Urinary bladder (tissue), 4 donors: ENCODE data around the gene GLIS2. TPM values are rescaled to one million over a fixed set of nuclear protein-coding genes. Genes with fewer than 3 reads are reported as not detected.
A peak's percentile ranks its signal among the peaks of the same experiment; 100 is the strongest.
"Not testable (repeated sequence)": the region's sequence is repeated elsewhere in the genome, so short reads cannot be mapped to it uniquely, and the experiment has no call there.

ENCODE experiments used
- DNase-seq: peaks from one replicate; pipeline ENCODE4 v3.0.0-alpha.2; 2015; ENCODE audit errors: extremely low spot score
- H3K27ac ChIP-seq: one replicate; pipeline ENCODE4 v1.5.1; 2013; ENCODE audit warnings: low read depth, mild to moderate bottlenecking, moderate library complexity
- H3K36me3 ChIP-seq: one replicate; pipeline ENCODE4 v1.6.1; 2013; ENCODE audit warnings: mild to moderate bottlenecking, moderate library complexity; ENCODE audit not compliant: insufficient read depth
- H3K4me1 ChIP-seq: one replicate; pipeline ENCODE4 v1.6.1; 2013; ENCODE audit warnings: mild to moderate bottlenecking, moderate library complexity; ENCODE audit not compliant: insufficient read depth
- H3K4me3 ChIP-seq: one replicate; pipeline ENCODE4 v1.5.1; 2013; ENCODE audit warnings: low read depth, low read length
- WGBS: extraction: QIAGEN DNeasy Blood & Tissue Kit; methylation state at CpG from one replicate; pipeline ENCODE4 v1.1.7; 2013; 5-methylcytosine and 5-hydroxymethylcytosine counted together
- polyA plus RNA-seq: library from polyadenylated mRNA; stranded (reverse); fragments of 200-250 nt; gene quantifications from one replicate; pipeline ENCODE4 v1.2.3, GENCODE V29; 2013
- total RNA-seq: library from RNA; depleted of rRNA; stranded (reverse); fragments of >200 nt; gene quantifications from one replicate; pipeline ENCODE4 v1.2.3, GENCODE V29; 2014
- donor health status: healthy with polysubstance abuse.
- donor health status: healthy.

Gene GLIS2
- total and polyA plus RNA-seq, 2 donors = 6.1 to 22.1 TPM

GRCh38 chr16:4328782-4329775, 13.2 kb downstream of the GLIS2 start:
- H3K36me3 ChIP-seq = no peaks in the 10 kb centered on the region
- no peak for DNase-seq
- peak overlapping the region; percentile 51 for H3K27ac ChIP-seq
- no peaks in the 10 kb centered on the region for H3K4me1 ChIP-seq
- 35% methylated on average over 17 of the region's 17 CpGs for WGBS
- no peak overlapping the region for H3K4me3 ChIP-seq

GRCh38 chr16:4330277-4330874, 14.5 kb downstream of the GLIS2 start:
- WGBS = 52% methylated on average over 14 of the region's 14 CpGs

GRCh38 chr16:4332083-4332482, 16.2 kb downstream of the GLIS2 start:
- DNase-seq = no peak
- Histone ChIP-seq H3K4me3 (no peak overlapping the region), H3K36me3 (no peaks in the 10 kb centered on the region), H3K4me1 (no peaks in the 10 kb centered on the region), H3K27ac (no peak overlapping the region)
- WGBS = 89% methylated on average over 14 of the region's 14 CpGs

More at GRCh38 chr16:4330277-4330874, 14.5 kb downstream of the GLIS2 start:
- H3K27ac ChIP-seq = no peak overlapping the region
- H3K4me1 ChIP-seq = no peaks in the 10 kb centered on the region
- no peaks in the 10 kb centered on the region for H3K36me3 ChIP-seq
- no peak for DNase-seq
- no peak overlapping the region for H3K4me3 ChIP-seq

GRCh38 chr16:4332623-4333307, 16.9 kb downstream of the GLIS2 start:
- no peak for DNase-seq
- Histone ChIP-seq H3K4me3 (no peak overlapping the region), H3K36me3 (no peaks in the 10 kb centered on the region), H3K27ac (no peak overlapping the region), H3K4me1 (no peaks in the 10 kb centered on the region)
- WGBS = 86% methylated on average over 19 of the region's 19 CpGs

- Histone ChIP-seq H3K36me3 (no peaks in the 10 kb centered on the region), H3K27ac (no peak overlapping the region), H3K4me1 (no peaks in the 10 kb centered on the region), H3K4me3 (no peak overlapping the region)
- no peak for DNase-seq
- 79% methylated on average over 9 of the region's 9 CpGs for WGBS
Measured at GRCh38 chr16:4333308-4333638, 17.4 kb downstream of the GLIS2 start.

- not testable (repeated sequence) for H3K27ac ChIP-seq, H3K4me3 ChIP-seq, H3K36me3 ChIP-seq, H3K4me1 ChIP-seq, DNase-seq
- WGBS = 94% methylated on average over 9 of the region's 9 CpGs
Measured at GRCh38 chr16:4333714-4334113, 17.8 kb downstream of the GLIS2 start.

- no peak for DNase-seq
- Histone ChIP-seq H3K4me3 (no peak overlapping the region), H3K36me3 (no peaks in the 10 kb centered on the region), H3K27ac (no peak overlapping the region), H3K4me1 (no peaks in the 10 kb centered on the region)
- WGBS = 84% methylated on average over 32 of the region's 32 CpGs
Measured at GRCh38 chr16:4334724-4335495, 19.0 kb downstream of the GLIS2 start.

GRCh38 chr16:4336701-4337539, 21.1 kb downstream of the GLIS2 start:
- H3K4me3 ChIP-seq = no peak overlapping the region
- H3K27ac ChIP-seq = no peak overlapping the region
- no peaks in the 10 kb centered on the region for H3K36me3 ChIP-seq
- no peaks in the 10 kb centered on the region for H3K4me1 ChIP-seq
- 86% methylated on average over 41 of the region's 41 CpGs for WGBS
- no peak for DNase-seq

- no peak overlapping the region for H3K4me3 ChIP-seq
- H3K36me3 ChIP-seq = no peaks in the 10 kb centered on the region
- no peaks in the 10 kb centered on the region for H3K4me1 ChIP-seq
- H3K27ac ChIP-seq = no peak overlapping the region
- 77% methylated on average over 12 of the region's 12 CpGs for WGBS
- DNase-seq = no peak
Measured at GRCh38 chr16:4337540-4338088, 21.7 kb downstream of the GLIS2 start.

GRCh38 chr16:4338125-4338582, 22.3 kb downstream of the GLIS2 start:
- no peak overlapping the region for H3K27ac ChIP-seq
- 83% methylated on average over 12 of the region's 12 CpGs for WGBS
- H3K4me1 ChIP-seq = no peaks in the 10 kb centered on the region
- H3K36me3 ChIP-seq = no peaks in the 10 kb centered on the region
- H3K4me3 ChIP-seq = no peak overlapping the region
- no peak for DNase-seq

GRCh38 chr16:4338712-4339299, 22.9 kb downstream of the GLIS2 start:
- no peaks in the 10 kb centered on the region for H3K4me1 ChIP-seq
- 74% methylated on average over 10 of the region's 10 CpGs for WGBS
- no peak overlapping the region for H3K4me3 ChIP-seq
- DNase-seq = no peak
- no peaks in the 10 kb centered on the region for H3K36me3 ChIP-seq
- H3K27ac ChIP-seq = no peak overlapping the region

GRCh38 chr16:4339455-4339854, 23.6 kb downstream of the GLIS2 start:
- 59% methylated on average over 10 of the region's 10 CpGs for WGBS
- no peak for DNase-seq
- H3K4me3 ChIP-seq = no peak overlapping the region
- H3K27ac ChIP-seq = no peak overlapping the region
- no peaks in the 10 kb centered on the region for H3K36me3 ChIP-seq
- H3K4me1 ChIP-seq = no peaks in the 10 kb centered on the region
